Bronchial epithelial cell (primary cell): ENCODE measurements around the gene RNF175. TPM values are rescaled to one million over a fixed set of nuclear protein-coding genes. Genes with fewer than 3 reads are reported as not detected.

Experiments
- DNase-seq: peaks from one replicate; pipeline ENCODE4 v3.0.0-alpha.2; 2010; ENCODE audit warnings: low read depth
- FAIRE-seq: peaks from 2 replicates; lab custom pipeline; 2011; peaks lifted over from hg19 to GRCh38; lab: Jason Lieb, UNC
- H3K27me3 ChIP-seq: 2 replicates; pipeline ENCODE4 v1.5.1; 2011; ENCODE audit warnings: low read length; ENCODE audit not compliant: control insufficient read depth, insufficient read depth
- H3K36me3 ChIP-seq: 2 replicates; pipeline ENCODE4 v1.5.1; 2011; ENCODE audit warnings: low read length; ENCODE audit not compliant: control insufficient read depth, insufficient read depth
- H3K4me3 ChIP-seq: 2 replicates; pipeline ENCODE4 v1.5.1; 2011; ENCODE audit warnings: mild to moderate bottlenecking, low read depth, low read length, control low read depth
- CTCF ChIP-seq: IDR thresholded peaks from 2 replicates; pipeline ENCODE4 v1.5.1; 2011; ENCODE audit warnings: mild to moderate bottlenecking, moderate library complexity, low read length, control low read depth, inconsistent platforms; ENCODE audit not compliant: insufficient read depth, severe bottlenecking
- total RNA-seq: library from RNA; depleted of rRNA; stranded (reverse); fragments of >200 nt; gene quantifications from 2 replicates; pipeline ENCODE4 v1.2.1, GENCODE V29; 2014

The RNF175 gene
- total RNA-seq, 1 donor from 2014 or later, result under 0.01 TPM

GRCh38 chr4:153777421-153777820 lies 17.6 kb upstream of the RNF175 start:
- DNase-seq (no peak), FAIRE-seq (no peak)
- Histone ChIP-seq H3K27me3 (no peaks in the 10 kb centered on the region), H3K36me3 (no peaks in the 10 kb centered on the region), H3K4me3 (no peak overlapping the region)
- TF ChIP-seq CTCF, result no peak

GRCh38 chr4:153776601-153777000 lies 16.8 kb upstream of the RNF175 start:
- FAIRE-seq, result no peak

GRCh38 chr4:153773236-153773690 lies 13.4 kb upstream of the RNF175 start:
- no peak for DNase-seq
- Histone ChIP-seq H3K27me3 (no peaks in the 10 kb centered on the region), H3K36me3 (no peaks in the 10 kb centered on the region), H3K4me3 (no peak overlapping the region)
- TF ChIP-seq CTCF, result no peak
- FAIRE-seq, result no peak

More at GRCh38 chr4:153776601-153777000, 16.8 kb upstream of the RNF175 start:
- Histone ChIP-seq H3K27me3 (no peaks in the 10 kb centered on the region), H3K36me3 (no peaks in the 10 kb centered on the region), H3K4me3 (no peak overlapping the region)
- no peak for DNase-seq
- TF ChIP-seq CTCF, result no peak

GRCh38 chr4:153771046-153771445 lies 11.2 kb upstream of the RNF175 start:
- Histone ChIP-seq H3K4me3 (no peak overlapping the region), H3K36me3 (no peaks in the 10 kb centered on the region), H3K27me3 (no peaks in the 10 kb centered on the region)
- FAIRE-seq (no peak), DNase-seq (no peak)
- no peak for TF ChIP-seq CTCF

GRCh38 chr4:153766758-153767157 lies 6.9 kb upstream of the RNF175 start:
- no peaks in the 10 kb centered on the region for H3K36me3 ChIP-seq
- FAIRE-seq, result no peak
- DNase-seq, result no peak
- no peak for TF ChIP-seq CTCF
- H3K4me3 ChIP-seq, result no peak overlapping the region
- peaks cover 2% of the 10 kb centered on the region for H3K27me3 ChIP-seq

GRCh38 chr4:153765894-153766293 lies 6.1 kb upstream of the RNF175 start:
- FAIRE-seq (no peak), DNase-seq (no peak)
- TF ChIP-seq CTCF, result no peak
- Histone ChIP-seq H3K27me3 (peaks cover 4% of the 10 kb centered on the region), H3K36me3 (no peaks in the 10 kb centered on the region), H3K4me3 (no peak overlapping the region)
